ENCODE results near the gene C5orf58. TPM values are rescaled to one million over a fixed set of nuclear protein-coding genes. Genes with fewer than 3 reads are reported as not detected.

The C5orf58 gene
- total RNA-seq = not detected

GRCh38 chr5:170232786-170233185 lies at the start of gene C5orf58:
C5orf58 (plus strand) TSS chr5:170232985; CDS start chr5:170234977, 1,992 bp downstream.

Other genes with a start within 250 kb of the C5orf58 start
- not detected for gene FOXI1, start 127.1 kb upstream of the C5orf58 start, total RNA-seq
- 100 to 1,000 TPM; 315 to 316 TPM for gene LCP2, start 64.8 kb downstream of the C5orf58 start, total RNA-seq
- gene KCNMB1, start 156.4 kb downstream of the C5orf58 start, total RNA-seq = not detected